HG03442 (cell line): ENCODE measurements around the gene RFXANK.

Experiments used
- ATAC-seq: cut with Tn5 transposase; IDR thresholded peaks from one replicate; pipeline ENCODE4 v1.9.1; 2021; ENCODE audit warnings: mild to moderate bottlenecking, moderate library complexity; ENCODE audit not compliant: unreplicated experiment

The RFXANK gene

GRCh38 chr19:19226663-19227062, 34.6 kb downstream of the RFXANK start:
- ATAC-seq, result no peak

DNA sequence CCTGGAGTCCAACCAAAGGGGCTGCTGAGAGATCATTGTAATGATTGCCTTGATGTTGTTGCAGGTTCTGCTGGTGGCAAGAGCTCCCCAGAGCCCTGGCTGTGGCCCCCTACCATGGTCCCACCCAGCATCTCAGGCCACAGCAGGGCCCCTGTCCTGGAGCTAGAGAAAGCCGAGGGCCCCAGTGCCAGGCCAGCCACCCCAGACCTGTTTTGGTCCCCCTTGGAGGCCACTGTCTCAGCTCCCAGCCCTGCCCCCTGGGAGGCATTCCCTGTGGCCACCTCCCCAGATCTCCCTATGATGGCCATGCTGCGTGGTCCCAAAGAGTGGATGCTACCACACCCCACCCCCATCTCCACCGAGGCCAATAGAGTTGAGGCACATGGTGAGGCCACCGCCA, 35.2 kb downstream of the RFXANK start:
- no peak for ATAC-seq

- no peak for ATAC-seq
These were observed 37.6 kb downstream of the RFXANK start for GRCh38 chr19:19229701-19230100.

GRCh38 chr19:19230999-19231398, 38.9 kb downstream of the RFXANK start:
- ATAC-seq, result no peak

DNA sequence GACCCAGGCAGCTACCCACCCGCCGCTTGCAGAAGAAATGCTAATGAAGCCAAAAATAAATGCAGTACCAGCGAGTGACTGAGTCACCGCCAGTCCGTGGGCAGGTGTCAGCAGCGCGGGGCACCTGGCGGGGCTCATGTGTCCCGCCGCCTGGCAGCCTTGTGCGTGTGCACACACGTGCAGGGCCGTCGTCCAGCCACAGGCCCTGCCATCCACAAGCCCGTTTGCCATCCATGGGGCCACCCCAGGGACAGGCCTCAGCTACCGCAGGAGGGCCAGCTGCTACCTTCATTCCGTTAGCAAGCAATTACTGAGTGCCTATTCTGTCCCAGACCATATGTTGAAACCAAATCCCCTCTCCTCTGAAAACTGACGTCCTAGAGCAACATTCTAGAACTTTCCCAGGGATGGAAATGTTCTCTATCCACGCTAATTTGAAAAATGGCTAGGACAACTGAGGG, 40.2 kb downstream of the RFXANK start:
- ATAC-seq, result no peak

- ATAC-seq, result no peak
These were observed 42.3 kb downstream of the RFXANK start for GRCh38 chr19:19234220-19234816.

- no peak for ATAC-seq
These were observed 44.1 kb downstream of the RFXANK start for GRCh38 chr19:19236173-19236572.

GRCh38 chr19:19238126-19238894, 46.3 kb downstream of the RFXANK start:
- no peak for ATAC-seq

- no peak for ATAC-seq
These were observed 47.6 kb downstream of the RFXANK start for GRCh38 chr19:19239675-19240074.

- ATAC-seq, result no peak
These were observed 48.4 kb downstream of the RFXANK start for GRCh38 chr19:19240476-19240875.

- ATAC-seq, result no peak
These were observed 58.2 kb downstream of the RFXANK start for GRCh38 chr19:19250196-19250801.
